Stimulated activated naive CD8-positive, alpha-beta T cell treated with anti-CD3 and anti-CD28 coated beads, Interleukin-15, Interleukin-2, amounts not matched to agents 100 ng/mL and 50 ng/mL, for 24 hours (primary cell): ENCODE measurements around the gene MVB12A.

Source experiments
- H3K27ac Mint-ChIP-seq: one replicate; pipeline ENCODE4 v1.8.0; 2021; ENCODE audit warnings: mild to moderate bottlenecking, mixed read lengths
- H3K27me3 Mint-ChIP-seq: one replicate; pipeline ENCODE4 v1.8.0; 2021; ENCODE audit warnings: mixed read lengths
- H3K36me3 Mint-ChIP-seq: one replicate; pipeline ENCODE4 v1.8.0; 2021; ENCODE audit warnings: low read depth, mixed read lengths
- H3K4me1 Mint-ChIP-seq: one replicate; pipeline ENCODE4 v1.8.0; 2021; ENCODE audit warnings: low read depth, mixed read lengths
- H3K4me3 Mint-ChIP-seq: one replicate; pipeline ENCODE4 v1.8.0; 2021; ENCODE audit warnings: mild to moderate bottlenecking, mixed read lengths
- H3K9me3 Mint-ChIP-seq: one replicate; pipeline ENCODE4 v1.8.0; 2021; ENCODE audit warnings: mixed read lengths

The MVB12A gene

DNA sequence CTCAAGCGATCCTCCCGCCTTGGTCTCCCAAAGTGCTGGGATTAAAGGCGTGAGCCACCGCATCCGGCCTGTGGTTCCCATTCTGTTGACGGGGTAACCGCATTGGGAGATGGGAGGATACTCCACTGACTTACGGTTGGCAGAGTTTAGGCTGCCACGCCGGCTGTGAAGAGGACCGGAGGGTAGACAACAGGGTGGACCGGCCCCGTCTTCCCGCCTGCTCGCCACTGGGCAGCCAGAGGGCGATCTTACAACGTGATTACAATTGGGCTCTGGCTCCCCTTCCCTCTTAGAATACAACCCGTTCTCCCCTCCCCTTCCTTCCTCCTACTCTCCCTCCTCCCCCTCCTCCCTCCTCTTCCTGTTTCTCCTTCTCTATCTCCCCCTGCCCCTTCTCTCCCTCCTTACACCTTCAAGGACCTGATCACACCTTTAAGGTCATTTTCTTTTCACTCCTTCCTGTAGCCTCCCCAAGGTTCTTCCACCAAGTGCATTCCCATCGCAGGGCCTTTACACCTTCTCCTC, 24.9 kb upstream of the MVB12A start:
- H3K9me3 Mint-ChIP-seq: no peaks in the 10 kb centered on the region
- peak overlapping the region; percentile 30 for H3K4me3 Mint-ChIP-seq
- H3K27ac Mint-ChIP-seq: peak overlapping the region; percentile 52
- H3K4me1 Mint-ChIP-seq: peaks cover 28% of the 10 kb centered on the region
- peaks cover 3% of the 10 kb centered on the region for H3K36me3 Mint-ChIP-seq
- no peaks in the 10 kb centered on the region for H3K27me3 Mint-ChIP-seq

DNA sequence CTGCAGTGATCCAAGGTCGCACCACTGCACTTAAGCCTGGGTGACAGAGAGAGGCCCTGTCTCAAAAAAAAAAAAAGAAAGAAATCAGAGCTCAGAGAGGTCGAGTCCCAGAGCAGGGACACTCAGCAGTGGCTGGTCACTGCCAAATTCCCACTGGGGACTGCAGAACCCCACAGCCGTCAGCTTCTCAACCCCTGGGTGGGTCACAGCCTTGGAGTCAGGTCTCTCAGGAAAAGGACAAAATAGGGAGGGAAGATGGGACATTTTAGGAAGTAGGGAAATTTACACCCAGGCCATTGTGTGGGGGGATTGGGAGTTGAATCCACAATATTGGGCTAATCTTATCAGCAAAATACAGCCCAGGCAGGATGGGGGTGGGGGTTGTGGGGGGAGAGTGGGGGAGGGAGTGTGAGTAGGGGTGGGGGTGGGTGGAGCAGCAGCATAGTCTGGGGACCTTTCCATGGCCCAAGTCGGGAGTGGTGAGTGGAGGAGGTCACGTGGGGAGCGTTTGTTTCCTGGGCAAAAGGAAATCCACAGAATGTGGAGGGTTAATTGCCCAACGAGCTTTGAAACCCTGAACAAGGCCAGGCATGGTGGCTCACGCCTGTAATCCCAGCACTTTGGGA, 20.8 kb upstream of the MVB12A start:
- H3K4me3 Mint-ChIP-seq: no peak overlapping the region
- no peak overlapping the region for H3K27ac Mint-ChIP-seq
- H3K36me3 Mint-ChIP-seq: peaks cover 20% of the 10 kb centered on the region
- peaks cover 10% of the 10 kb centered on the region for H3K4me1 Mint-ChIP-seq
- H3K9me3 Mint-ChIP-seq: no peaks in the 10 kb centered on the region
- H3K27me3 Mint-ChIP-seq: no peaks in the 10 kb centered on the region

- H3K27me3 Mint-ChIP-seq: no peaks in the 10 kb centered on the region
- peaks cover 23% of the 10 kb centered on the region for H3K36me3 Mint-ChIP-seq
- H3K4me1 Mint-ChIP-seq: peaks cover 14% of the 10 kb centered on the region
- no peak overlapping the region for H3K27ac Mint-ChIP-seq
- no peak overlapping the region for H3K4me3 Mint-ChIP-seq
- H3K9me3 Mint-ChIP-seq: no peaks in the 10 kb centered on the region
These were observed 18.2 kb upstream of the MVB12A start for GRCh38 chr19:17401628-17402027.

GRCh38 chr19:17402982-17403855, 16.6 kb upstream of the MVB12A start:
- Mint-ChIP-seq H3K4me1 (peaks cover 26% of the 10 kb centered on the region), H3K9me3 (no peaks in the 10 kb centered on the region), H3K27me3 (no peaks in the 10 kb centered on the region), H3K4me3 (peak overlapping the region; percentile 89), H3K36me3 (peaks cover 28% of the 10 kb centered on the region), H3K27ac (peak overlapping the region; percentile 49)

DNA sequence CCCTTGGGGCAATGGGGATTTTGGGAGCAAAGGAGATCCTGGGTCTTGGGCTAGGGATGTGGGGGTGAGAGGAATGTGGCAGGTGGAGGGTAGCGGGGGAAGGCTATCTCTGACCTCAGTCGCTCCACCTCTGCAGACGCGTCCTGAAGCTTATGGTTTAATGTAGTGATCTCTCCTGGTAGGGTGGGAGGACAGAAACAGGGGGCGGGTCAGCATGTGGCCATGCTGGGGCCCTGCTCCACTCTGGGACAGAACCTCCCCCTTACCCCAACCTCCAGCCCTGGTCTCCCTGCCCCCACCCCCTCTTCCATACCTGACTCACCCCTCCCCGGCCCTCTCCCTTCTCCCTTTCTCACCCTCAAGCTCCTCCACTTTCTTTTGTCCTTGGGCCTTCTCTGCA, 15.8 kb upstream of the MVB12A start:
- Mint-ChIP-seq H3K36me3 (peaks cover 26% of the 10 kb centered on the region), H3K9me3 (no peaks in the 10 kb centered on the region), H3K27ac (peak overlapping the region; percentile 85), H3K4me1 (peaks cover 26% of the 10 kb centered on the region), H3K27me3 (no peaks in the 10 kb centered on the region), H3K4me3 (peak overlapping the region; percentile 89)

- Mint-ChIP-seq H3K27me3 (no peaks in the 10 kb centered on the region), H3K4me1 (peaks cover 26% of the 10 kb centered on the region), H3K36me3 (peaks cover 26% of the 10 kb centered on the region), H3K27ac (peak overlapping the region; percentile 95), H3K9me3 (no peaks in the 10 kb centered on the region), H3K4me3 (peak overlapping the region; percentile 89)
These were observed 15.1 kb upstream of the MVB12A start for GRCh38 chr19:17404621-17405249.

DNA sequence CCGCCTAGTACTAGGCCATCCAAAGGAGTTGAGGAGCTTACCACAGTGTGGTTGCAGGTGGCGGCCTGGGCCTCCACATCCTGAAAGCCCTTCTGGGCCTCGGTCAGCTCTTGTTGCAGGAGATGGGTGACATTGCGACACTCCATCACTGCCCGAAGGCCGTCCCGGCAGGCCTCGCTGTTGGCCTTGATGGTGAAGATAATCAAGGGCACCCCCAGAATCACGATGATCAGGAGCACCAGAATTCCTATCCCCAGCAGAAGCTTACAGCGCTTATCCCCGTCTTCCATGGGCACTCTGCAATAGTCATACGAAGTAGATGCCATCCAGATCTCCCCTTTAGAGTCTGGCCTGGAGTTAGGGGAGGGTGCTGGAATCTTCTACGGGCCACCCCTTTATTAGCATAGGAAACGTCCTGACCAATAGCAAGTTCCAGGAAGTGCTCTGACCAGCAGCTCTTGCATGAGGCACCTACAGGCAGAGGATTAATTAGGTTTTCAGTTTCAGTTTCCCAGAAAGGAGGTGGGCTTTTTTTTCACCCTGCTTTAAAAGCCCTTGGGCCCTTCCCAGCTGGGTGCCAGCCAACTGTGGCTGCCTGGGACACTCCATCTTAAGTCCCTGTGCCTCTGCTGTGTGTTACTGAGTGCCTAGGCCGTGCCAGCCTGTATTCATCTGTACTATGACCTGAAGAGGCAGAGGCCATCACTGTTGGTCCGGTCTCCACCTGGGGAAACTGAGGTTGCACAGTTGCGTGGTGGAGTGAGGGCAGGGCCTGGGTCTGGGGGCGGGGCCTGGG, 14.4 kb upstream of the MVB12A start, which contains the start of gene BST2:
Gene BST2 (minus strand): TSS at position 381 of the 796 bp plus-strand sequence. CDS start 55 bp downstream, at position 326.
- H3K4me1 Mint-ChIP-seq: peaks cover 26% of the 10 kb centered on the region
- no peaks in the 10 kb centered on the region for H3K9me3 Mint-ChIP-seq
- H3K36me3 Mint-ChIP-seq: peaks cover 26% of the 10 kb centered on the region
- peak within 1 kb of the TSS; percentile 89 for H3K4me3 Mint-ChIP-seq
- no peaks in the 10 kb centered on the region for H3K27me3 Mint-ChIP-seq
- peak within 1 kb of the TSS; percentile 95 for H3K27ac Mint-ChIP-seq

DNA sequence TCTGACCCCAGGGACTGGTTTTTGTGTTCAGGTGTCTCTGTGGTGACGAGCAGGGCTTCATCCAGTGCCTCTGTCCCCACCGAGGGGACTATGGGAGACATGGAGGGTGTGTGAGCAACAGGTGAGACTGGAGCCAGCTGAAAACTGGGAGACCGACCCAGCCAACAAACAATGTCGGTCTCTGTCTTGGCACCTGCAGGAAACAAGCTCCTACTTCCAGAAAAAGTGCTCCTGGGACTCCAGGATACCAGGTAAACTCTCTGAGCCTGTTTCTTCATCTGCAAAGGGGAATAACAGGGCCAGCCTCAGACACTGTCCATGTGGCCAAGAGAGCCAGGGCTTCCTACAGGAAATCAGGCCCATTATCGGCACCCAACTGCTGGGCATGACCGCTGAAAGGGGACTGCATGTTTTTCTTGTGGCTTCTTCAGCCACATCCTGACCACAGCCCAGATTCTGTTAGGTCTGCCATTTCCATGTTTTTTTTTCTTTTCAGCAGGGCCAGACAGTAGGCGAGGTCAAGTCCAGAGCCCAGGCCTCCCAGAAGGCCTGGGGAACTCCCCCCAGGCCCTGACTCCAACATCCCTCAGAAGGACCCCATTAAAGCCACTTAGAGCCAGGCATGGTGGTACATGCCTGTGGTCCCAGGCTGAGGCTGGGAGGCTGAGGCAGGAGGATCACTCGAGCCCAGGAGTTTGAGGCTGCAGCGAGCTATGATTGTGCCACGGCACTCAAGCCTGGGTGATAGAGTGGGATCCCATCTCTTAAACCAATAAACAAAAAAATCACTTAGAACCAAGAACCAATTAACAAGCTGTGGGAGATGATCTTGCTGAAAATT, 13.6 kb upstream of the MVB12A start:
- Mint-ChIP-seq H3K27ac (peak overlapping the region; percentile 95), H3K4me1 (peaks cover 26% of the 10 kb centered on the region), H3K4me3 (peak overlapping the region; percentile 89)

DNA sequence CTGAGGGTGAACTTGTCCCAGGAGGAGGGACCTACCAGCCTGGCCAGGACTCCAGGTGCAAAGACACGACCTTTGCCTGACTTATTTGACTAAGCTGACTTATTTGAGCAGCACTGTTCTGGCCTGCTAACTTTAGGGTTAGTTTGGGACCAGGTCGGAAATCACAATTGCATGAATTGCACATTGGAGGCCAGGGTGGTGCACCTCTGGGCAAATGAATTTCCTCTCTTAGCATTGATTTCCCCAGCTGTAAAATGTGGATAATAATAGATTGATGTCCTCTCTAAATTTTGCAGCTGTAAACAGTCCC, 13.0 kb upstream of the MVB12A start:
- peak overlapping the region; percentile 95 for H3K27ac Mint-ChIP-seq
- H3K4me1 Mint-ChIP-seq: peaks cover 23% of the 10 kb centered on the region
- peaks cover 21% of the 10 kb centered on the region for H3K36me3 Mint-ChIP-seq
- no peaks in the 10 kb centered on the region for H3K9me3 Mint-ChIP-seq
- no peaks in the 10 kb centered on the region for H3K27me3 Mint-ChIP-seq
- H3K4me3 Mint-ChIP-seq: peak overlapping the region; percentile 89

More for the DNA sequence above, 13.6 kb upstream of the MVB12A start:
- Mint-ChIP-seq H3K27me3 (no peaks in the 10 kb centered on the region), H3K9me3 (no peaks in the 10 kb centered on the region), H3K36me3 (peaks cover 26% of the 10 kb centered on the region)

DNA sequence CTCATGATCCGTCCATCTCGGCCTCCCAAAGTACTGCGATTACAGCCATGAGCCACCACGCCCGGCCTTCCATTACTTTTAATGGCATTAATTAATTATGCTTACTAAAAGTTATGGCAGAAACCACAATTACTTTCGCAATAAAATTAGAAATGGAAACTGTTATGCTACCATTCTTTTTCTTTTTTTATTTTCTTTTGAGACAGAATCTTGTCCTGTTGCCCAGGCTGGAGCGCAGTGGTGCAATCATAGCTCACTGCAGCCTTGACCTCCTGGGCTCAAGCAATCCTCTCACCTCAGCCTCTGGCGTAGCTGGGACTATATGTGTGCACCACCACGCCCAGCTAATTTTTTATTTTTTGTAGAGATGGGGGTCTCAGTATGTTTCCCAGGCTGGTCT, 9.9 kb upstream of the MVB12A start:
- peaks cover 13% of the 10 kb centered on the region for H3K36me3 Mint-ChIP-seq
- H3K9me3 Mint-ChIP-seq: no peaks in the 10 kb centered on the region
- H3K27ac Mint-ChIP-seq: no peak overlapping the region
- H3K27me3 Mint-ChIP-seq: no peaks in the 10 kb centered on the region
- no peak overlapping the region for H3K4me3 Mint-ChIP-seq
- H3K4me1 Mint-ChIP-seq: peaks cover 28% of the 10 kb centered on the region

DNA sequence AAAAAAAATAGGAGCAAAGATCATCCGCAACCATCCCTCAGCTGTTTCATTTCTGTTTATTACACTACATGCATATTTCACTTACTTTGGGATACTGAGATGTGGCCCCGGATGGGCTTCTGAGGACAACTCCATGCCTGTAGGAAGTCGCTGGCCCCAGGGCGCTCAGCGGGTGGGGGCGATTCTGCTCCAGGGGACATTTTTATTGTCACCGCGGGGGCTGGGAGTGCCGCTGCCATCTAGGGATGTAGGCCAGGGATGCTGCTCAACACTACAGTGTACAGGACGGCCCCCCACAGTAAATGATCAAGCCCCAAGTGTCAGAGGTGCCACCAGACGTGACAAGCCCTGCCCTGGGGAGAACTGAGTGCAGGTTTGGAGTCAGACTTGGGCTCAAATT, 8.0 kb upstream of the MVB12A start:
- H3K9me3 Mint-ChIP-seq: no peaks in the 10 kb centered on the region
- H3K4me3 Mint-ChIP-seq: no peak overlapping the region
- peaks cover 18% of the 10 kb centered on the region for H3K4me1 Mint-ChIP-seq
- H3K27me3 Mint-ChIP-seq: no peaks in the 10 kb centered on the region
- peaks cover 22% of the 10 kb centered on the region for H3K36me3 Mint-ChIP-seq
- H3K27ac Mint-ChIP-seq: no peak overlapping the region

- Mint-ChIP-seq H3K9me3 (no peaks in the 10 kb centered on the region), H3K27me3 (no peaks in the 10 kb centered on the region), H3K4me1 (peaks cover 14% of the 10 kb centered on the region), H3K36me3 (peaks cover 17% of the 10 kb centered on the region), H3K27ac (no peak overlapping the region), H3K4me3 (no peak overlapping the region)
These were observed 5.8 kb upstream of the MVB12A start for GRCh38 chr19:17414097-17414496.

DNA sequence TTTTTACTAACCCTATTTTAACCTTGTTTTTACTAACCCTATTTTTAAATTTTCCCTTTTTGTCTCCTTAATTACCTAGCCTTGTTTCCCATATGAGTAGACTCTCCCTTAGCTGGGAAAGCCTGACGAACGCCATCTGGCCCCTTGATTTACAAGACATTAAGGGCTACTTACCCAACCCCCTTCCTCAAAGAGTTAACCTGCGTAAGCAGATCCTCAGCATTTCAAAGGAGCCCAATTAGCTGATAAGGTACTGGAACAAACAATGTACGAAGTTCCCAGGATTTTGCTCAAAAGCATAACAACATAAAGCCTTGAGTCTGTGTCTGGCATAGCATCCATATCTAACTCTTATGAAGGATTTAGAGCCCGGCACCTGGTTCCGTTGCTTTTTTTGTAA, 4.7 kb upstream of the MVB12A start:
- no peaks in the 10 kb centered on the region for H3K9me3 Mint-ChIP-seq
- H3K4me1 Mint-ChIP-seq: peaks cover 20% of the 10 kb centered on the region
- peaks cover 17% of the 10 kb centered on the region for H3K36me3 Mint-ChIP-seq
- peak overlapping the region; percentile 12 for H3K27ac Mint-ChIP-seq
- no peak overlapping the region for H3K4me3 Mint-ChIP-seq
- no peaks in the 10 kb centered on the region for H3K27me3 Mint-ChIP-seq

- Mint-ChIP-seq H3K4me1 (peaks cover 18% of the 10 kb centered on the region), H3K4me3 (peak overlapping the region; percentile 92), H3K27ac (peak overlapping the region; percentile 90), H3K27me3 (no peaks in the 10 kb centered on the region), H3K9me3 (no peaks in the 10 kb centered on the region), H3K36me3 (peaks cover 10% of the 10 kb centered on the region)
These were observed 1.1 kb upstream of the MVB12A start for GRCh38 chr19:17418710-17419109.
